Endothelial cell of umbilical vein (primary cell): ENCODE results near the gene SNED1. TPM values are rescaled to one million over a fixed set of nuclear protein-coding genes. Genes with fewer than 3 reads are reported as not detected.
A peak's percentile ranks its signal among the peaks of the same experiment; 100 is the strongest.

Experiments used
- BruUV-seq: library from RNA; stranded (reverse); fragments of 400-500 nt; replicated peaks from 2 replicates; lab custom pipeline; 2021; lab: Mats Ljungman, UMichigan
- CTCF ChIA-PET: fragments of 300-600, 350-600 bp; sonication (Branson Sonifier 250); formaldehyde crosslinking; loops from one replicate; lab custom pipeline; 2021; ENCODE audit warnings: antibody characterized with exemption, inconsistent platforms; lab: Charles Lee
- POLR2A ChIA-PET: fragments of 300-600, 350-600 bp; sonication (Branson Sonifier 250); formaldehyde crosslinking; loops from one replicate; lab custom pipeline; 2021; ENCODE audit warnings: antibody characterized with exemption, inconsistent platforms; lab: Charles Lee
- DNase-seq: peaks from one replicate; pipeline ENCODE4 v3.0.0-alpha.2; 2011; ENCODE audit warnings: low read depth, low spot score
- FAIRE-seq: peaks from 2 replicates; lab custom pipeline; 2011; peaks lifted over from hg19 to GRCh38; lab: Jason Lieb, UNC
- H2AFZ ChIP-seq: 2 replicates; pipeline ENCODE4 v1.6.0; 2012; ENCODE audit warnings: low read depth, low read length, control low read depth, inconsistent platforms
- H3K27ac ChIP-seq: 2 replicates; pipeline ENCODE4 v1.5.1; 2011; ENCODE audit warnings: low read depth, mild to moderate bottlenecking, control low read depth, low read length, moderate library complexity; ENCODE audit not compliant: insufficient read depth
- H3K27me3 ChIP-seq, 2 experiments: 2 replicates each; pipeline versions ENCODE4 v1.6.0 to v1.6.1; 2011; ENCODE audit warnings: low read length in 2 of 2, mixed read lengths in 1 of 2; ENCODE audit not compliant: control insufficient read depth in 2 of 2, insufficient read depth in 2 of 2
- H3K36me3 ChIP-seq, 2 experiments: 2 replicates in 1 of 2; 3 replicates in 1 of 2; pipeline ENCODE4 v1.5.1; 2011; ENCODE audit warnings: low read length in 2 of 2, mild to moderate bottlenecking in 1 of 2, moderate library complexity in 1 of 2; ENCODE audit not compliant: control insufficient read depth in 2 of 2, insufficient read depth in 2 of 2; ENCODE audit errors: extremely low read depth in 1 of 2
- H3K4me1 ChIP-seq: 3 replicates; pipeline ENCODE4 v1.5.1; 2011; ENCODE audit warnings: mild to moderate bottlenecking, low read length; ENCODE audit not compliant: control insufficient read depth, insufficient read depth; ENCODE audit errors: extremely low read depth
- H3K4me2 ChIP-seq: 2 replicates; pipeline ENCODE4 v1.6.1; 2011; ENCODE audit warnings: low read length, control low read depth, mixed read lengths; ENCODE audit not compliant: insufficient read depth
- H3K4me3 ChIP-seq, 3 experiments: fragments of 200-600 bp in 1 of 3; sonication (generic), shearing (Covaris generic) in 1 of 3; replicated peaks in 1 of 3; 2 replicates each; pipeline ENCODE4 v1.5.1; 2011 to 2016; ENCODE audit warnings: control low read depth in 3 of 3, low read length in 3 of 3, mild to moderate bottlenecking in 2 of 3, inconsistent platforms in 1 of 3, low read depth in 1 of 3, moderate library complexity in 1 of 3; ENCODE audit not compliant: insufficient read depth in 1 of 3
- H3K79me2 ChIP-seq: 2 replicates; pipeline ENCODE4 v1.6.0; 2012; ENCODE audit warnings: low read length, inconsistent platforms; ENCODE audit not compliant: control insufficient read depth, insufficient read depth
- H3K9ac ChIP-seq: replicated peaks from 2 replicates; pipeline ENCODE3; 2011; ENCODE audit warnings: low read length, control low read depth; ENCODE audit not compliant: insufficient read depth; ENCODE audit errors: extremely low read depth
- H3K9me1 ChIP-seq: replicated peaks from 3 replicates; pipeline ENCODE4 v1.6.0; 2011; ENCODE audit warnings: mild to moderate bottlenecking, low read length; ENCODE audit not compliant: control insufficient read depth, insufficient read depth; ENCODE audit errors: extremely low read depth
- H3K9me3 ChIP-seq: replicated peaks from 2 replicates; pipeline ENCODE4 v1.5.1; 2012; ENCODE audit warnings: low read length, inconsistent platforms; ENCODE audit not compliant: control insufficient read depth, insufficient read depth
- H4K20me1 ChIP-seq: replicated peaks from 2 replicates; pipeline ENCODE3; 2011; ENCODE audit warnings: mild to moderate bottlenecking, low read length; ENCODE audit not compliant: control insufficient read depth, insufficient read depth; ENCODE audit errors: extremely low read depth
- CTCF ChIP-seq, 2 donors: IDR thresholded peaks; 1 replicate in 1 of 2; 2 replicates in 1 of 2; pipeline ENCODE4 v1.5.1; 2011; ENCODE audit warnings: low read length in 2 of 2, mild to moderate bottlenecking in 2 of 2, moderate library complexity in 2 of 2, control low read depth in 1 of 2, inconsistent platforms in 1 of 2, low read depth in 1 of 2; ENCODE audit not compliant: insufficient read depth in 1 of 2; ENCODE audit errors: extremely low read depth in 1 of 2
- EZH2 ChIP-seq: IDR thresholded peaks from 2 replicates; pipeline ENCODE4 v1.6.1; 2012; ENCODE audit warnings: borderline replicate concordance, low read depth, mild to moderate bottlenecking, moderate library complexity, low read length, inconsistent platforms; ENCODE audit not compliant: severe bottlenecking
- FOS ChIP-seq: IDR thresholded peaks from 2 replicates; pipeline ENCODE4 v1.6.1; 2011; ENCODE audit warnings: mild to moderate bottlenecking, low read length, moderate library complexity, borderline replicate concordance; ENCODE audit not compliant: insufficient read depth
- GATA2 ChIP-seq: IDR thresholded peaks from 2 replicates; pipeline ENCODE4 v1.7.0; 2011; ENCODE audit warnings: low read depth, mild to moderate bottlenecking, moderate library complexity, mixed read lengths, low read length; ENCODE audit not compliant: insufficient read length, insufficient read depth
- JUN ChIP-seq: IDR thresholded peaks from 2 replicates; pipeline ENCODE4 v1.6.1; 2011; ENCODE audit warnings: borderline replicate concordance, low read depth; ENCODE audit not compliant: insufficient read length, insufficient read depth
- MAX ChIP-seq: IDR thresholded peaks from 2 replicates; pipeline ENCODE4 v1.6.1; 2011; ENCODE audit not compliant: insufficient read depth, insufficient read length
- MYC ChIP-seq: IDR thresholded peaks from one replicate; pipeline ENCODE4 v1.6.1; 2011; ENCODE audit warnings: mild to moderate bottlenecking, low read depth, low read length
- POLR2A ChIP-seq: IDR thresholded peaks from 2 replicates; pipeline ENCODE4 v1.6.1; 2012; ENCODE audit warnings: low read depth, mild to moderate bottlenecking, control low read depth, low read length
- POLR2AphosphoS5 ChIP-seq: IDR thresholded peaks from 2 replicates; pipeline ENCODE4 v1.6.1; 2012; ENCODE audit warnings: low read depth, mild to moderate bottlenecking, control low read depth, low read length, moderate library complexity; ENCODE audit not compliant: insufficient read depth
- dilution Hi-C: fragments of 300-500 bp; cut with MboI; formaldehyde crosslinking; loops from one replicate; pipeline ENCODE4 v1.15.0; 2019; ENCODE audit warnings: low sequenced_read_pairs; ENCODE audit not compliant: extremely low pct_ligation_motif_present
- intact Hi-C: fragments of 100-400 bp; cut with micrococcal nuclease; formaldehyde crosslinking; loops from one replicate; pipeline ENCODE4 v1.10.0; 2022
- polyA plus RNA-seq, 4 experiments: library from polyadenylated mRNA; depleted of rRNA in 3 of 4; stranded (reverse) in 3 of 4; unstranded in 1 of 4; fragments of >200 nt; gene quantifications; 2 replicates each; pipeline versions ENCODE4 v1.2.1 to v1.2.3, GENCODE V29; 2011 to 2012; ENCODE audit warnings: missing spikeins in 1 of 4
- total RNA-seq: library from RNA; stranded (reverse); gene quantifications from 2 replicates; pipeline ENCODE4 v1.2.3, GENCODE V29; 2021

Gene SNED1
- total and polyA plus RNA-seq, 2 donors (not counting 3 experiments of a cell fraction or from before 2014, with no cell fraction given): 14.1 to 17.2 TPM

- ChIA-PET POLR2A (no interaction called here), CTCF (interaction anchor here (0.7 to 1.6 kb wide), 3 partner anchors 9 to 188 kb away, joined by 3 to 10 read pairs (median 4); no protein-coding TSS in a partner anchor)
- H4K20me1 ChIP-seq: no peaks in the 10 kb centered on the region
- intact Hi-C loops: loop anchor here (1.0 to 5.0 kb wide), 3 partner anchors 48 to 120 kb away; partner anchors contain the start of gene PPP1R7
- no peaks in the 10 kb centered on the region for H3K9me1 ChIP-seq
- no peaks in the 10 kb centered on the region for H3K9me3 ChIP-seq
- peak; percentile 84 for FAIRE-seq
- peak; percentile 78 for DNase-seq
- TF ChIP-seq POLR2AphosphoS5: peak; percentile 93
- no peak for TF ChIP-seq GATA2
- TF ChIP-seq MYC: peak; percentile 17
- no peak for TF ChIP-seq MAX
- peak; percentile 89 for TF ChIP-seq POLR2A
- no peaks in the 10 kb centered on the region for H3K36me3 ChIP-seq
- H3K4me3 ChIP-seq: peak within 1 kb of the TSS; percentile 70 to 99 (median 84)
- dilution Hi-C loops: no loop called here
- H3K9ac ChIP-seq: peak within 1 kb of the TSS; percentile 93
- peaks cover 12% of the 10 kb centered on the region for H3K4me1 ChIP-seq
- H3K4me2 ChIP-seq: peak within 1 kb of the TSS; percentile 97
- no peaks in the 10 kb centered on the region for H3K27me3 ChIP-seq
- peak within 1 kb of the TSS; percentile 97 for H2AFZ ChIP-seq
- H3K27ac ChIP-seq: peak within 1 kb of the TSS; percentile 72
- TSS peak; percentile 92 for BruUV-seq
- H3K79me2 ChIP-seq: peaks cover 22% of the 10 kb centered on the region
Observed at GRCh38 chr2:241102239-241102803, 103.9 kb downstream of the SNED1 start, which contains the start of gene MTERF4. Gene MTERF4 (minus strand): TSS chr2:241102287. CDS start chr2:241102273, 14 bp downstream.

GRCh38 chr2:241103176-241103595 lies 104.8 kb downstream of the SNED1 start:
- Histone ChIP-seq H3K27me3 (no peaks in the 10 kb centered on the region), H3K4me1 (peaks cover 12% of the 10 kb centered on the region), H2AFZ (peak overlapping the region; percentile 97), H3K79me2 (peaks cover 22% of the 10 kb centered on the region), H3K27ac (peak overlapping the region; percentile 72), H3K9me1 (no peaks in the 10 kb centered on the region), H3K9ac (no peak overlapping the region), H3K9me3 (no peaks in the 10 kb centered on the region), H3K4me2 (peak overlapping the region; percentile 97), H3K4me3 (peak overlapping the region; percentile 70 to 99 (median 84)), H3K36me3 (no peaks in the 10 kb centered on the region), H4K20me1 (no peaks in the 10 kb centered on the region)
- CTCF ChIA-PET: no interaction called here
- DNase-seq (no peak), FAIRE-seq (peak; percentile 33)
- dilution Hi-C loops (no loop called here), intact Hi-C loops (loop anchor here (2.0 to 5.0 kb wide), 2 partner anchors 112 to 119 kb away; no protein-coding TSS in a partner anchor)
- POLR2A ChIA-PET: no interaction called here
- TF ChIP-seq MYC (no peak), MAX (no peak), FOS (no peak), GATA2 (no peak), POLR2A (no peak), POLR2AphosphoS5 (no peak), CTCF (IDR thresholded peaks at IDR 0.05; ENCODE audit: extremely low read depth in 1 of 2, insufficient read depth in 1 of 2, low read depth in 1 of 2, low read length in 2 of 2) (no peak), EZH2 (no peak), JUN (no peak)
- no TSS peak for BruUV-seq
